GM19397 (cell line): ENCODE results near the gene FAM53C.
A peak's percentile ranks its signal among the peaks of the same experiment; 100 is the strongest.

Experiments used
- ATAC-seq: cut with Tn5 transposase; IDR thresholded peaks from one replicate; pipeline ENCODE4 v1.9.1; 2021; ENCODE audit warnings: mild to moderate bottlenecking, moderate library complexity; ENCODE audit not compliant: unreplicated experiment

Gene FAM53C

GRCh38 chr5:138350563-138350890, 12.5 kb downstream of the FAM53C start:
- ATAC-seq: no peak

DNA sequence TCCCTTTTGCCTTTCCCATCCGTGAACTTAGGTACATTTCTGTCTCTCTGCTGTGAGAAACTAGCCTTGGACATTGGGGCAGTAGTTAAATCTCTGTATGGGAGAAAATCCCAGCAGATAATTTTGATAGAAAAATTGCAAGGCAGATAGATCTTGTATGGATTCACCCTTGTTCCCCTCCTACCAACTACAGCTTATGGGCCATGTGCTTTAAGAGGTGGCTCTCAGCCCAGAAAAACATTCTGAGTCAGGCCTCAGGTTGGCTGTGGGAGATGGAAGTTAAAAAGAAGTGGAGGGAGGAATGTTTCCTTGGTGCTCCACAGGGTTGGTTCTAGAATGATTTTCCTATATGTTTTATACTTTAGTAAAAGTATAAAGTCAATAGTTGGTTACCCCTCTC, 13.0 kb downstream of the FAM53C start:
- ATAC-seq: no peak

DNA sequence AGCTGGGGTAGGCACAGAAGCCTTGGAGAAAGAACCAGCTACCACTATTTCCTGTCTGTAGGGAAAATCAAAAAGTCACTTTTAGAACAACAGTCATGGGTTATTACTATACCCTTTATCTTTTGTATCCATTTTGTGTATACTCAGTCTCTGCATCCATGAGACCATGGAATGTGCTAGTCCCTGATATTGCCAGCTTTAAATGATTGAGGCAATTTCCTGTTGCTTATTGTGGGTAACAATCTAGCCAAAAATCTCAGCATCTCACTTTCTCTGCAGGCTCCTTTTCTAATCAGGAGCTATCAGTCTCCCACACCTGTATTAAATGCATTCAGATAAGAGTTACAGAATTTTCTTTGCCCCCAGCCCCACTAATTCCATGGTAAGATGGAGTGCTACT, 13.5 kb downstream of the FAM53C start:
- no peak for ATAC-seq

DNA sequence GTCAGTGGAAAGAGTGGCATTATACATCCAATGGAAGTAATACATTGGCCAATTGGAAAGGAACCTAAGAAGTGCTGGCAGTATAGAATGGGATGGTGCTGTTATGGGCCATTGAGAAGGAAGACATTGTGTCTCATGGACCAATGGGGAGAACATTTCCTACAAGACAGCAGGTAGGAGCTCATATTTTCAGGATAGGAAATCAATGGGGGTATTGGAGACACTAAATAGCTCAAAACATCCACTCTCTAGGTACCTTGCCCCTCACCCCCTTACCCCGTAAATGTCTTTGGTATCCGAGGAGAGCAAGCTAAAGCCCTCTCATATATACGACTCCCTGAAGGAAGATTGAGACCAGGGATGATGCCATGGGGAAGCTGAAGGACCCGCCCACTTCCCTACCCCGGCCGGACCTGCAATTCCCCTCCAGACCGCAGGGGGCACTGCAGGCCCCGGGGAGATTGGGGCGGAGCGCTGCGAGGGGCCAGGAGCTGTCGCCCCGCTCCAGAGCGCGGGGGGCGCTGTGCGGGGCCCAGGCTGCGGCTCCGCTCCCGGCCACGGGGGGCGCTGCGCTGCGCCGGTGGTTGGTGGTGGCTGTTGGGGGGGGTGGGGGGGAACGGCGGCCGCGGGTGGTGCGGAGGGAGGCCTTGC, 14.1 kb downstream of the FAM53C start, which contains the start of gene KDM3B:
Gene KDM3B (plus strand): TSS at position 615 of the 651 bp plus-strand sequence. CDS start 111 bp downstream, outside the sequence.
- peak; percentile 67 for ATAC-seq

DNA sequence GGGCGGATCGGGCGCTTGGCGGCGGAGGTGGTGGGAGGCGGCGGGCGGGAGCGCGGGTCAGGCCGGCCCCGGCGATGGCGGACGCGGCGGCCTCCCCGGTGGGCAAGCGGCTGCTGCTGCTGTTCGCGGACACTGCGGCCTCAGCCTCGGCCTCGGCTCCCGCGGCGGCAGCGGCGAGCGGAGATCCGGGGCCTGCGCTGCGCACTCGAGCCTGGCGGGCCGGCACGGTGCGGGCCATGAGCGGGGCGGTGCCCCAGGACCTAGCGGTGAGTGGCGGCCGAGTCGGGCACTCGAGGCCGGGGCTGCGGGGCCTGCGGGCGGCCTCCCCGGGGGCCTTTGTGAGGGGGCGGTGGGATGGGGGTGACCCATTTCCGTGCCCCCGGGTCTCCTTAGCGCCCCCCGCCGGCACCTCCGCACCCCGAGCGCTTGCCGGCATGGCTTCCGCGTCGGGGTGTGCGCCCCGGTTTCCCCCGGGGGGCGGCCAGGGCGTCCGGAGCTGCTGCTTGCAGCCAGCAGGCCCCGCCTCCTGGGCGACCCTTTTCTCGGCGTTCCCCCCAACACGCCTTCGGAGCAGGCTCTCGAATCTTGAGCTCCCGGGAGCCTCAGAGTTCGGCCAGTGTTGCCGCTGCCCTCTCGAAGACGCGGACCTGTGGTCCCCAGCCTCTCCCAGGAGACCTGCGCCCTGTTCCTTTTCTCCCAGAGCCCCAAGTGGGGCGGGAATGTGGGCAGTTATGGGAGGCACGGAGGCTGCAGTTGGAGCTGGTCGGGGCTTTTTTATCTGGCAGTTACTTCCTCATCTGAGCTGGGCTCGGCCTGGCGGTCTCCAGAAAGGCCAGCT, 14.9 kb downstream of the FAM53C start:
- peak; percentile 42 for ATAC-seq

GRCh38 chr5:138353560-138354080, 15.6 kb downstream of the FAM53C start:
- ATAC-seq: no peak

DNA sequence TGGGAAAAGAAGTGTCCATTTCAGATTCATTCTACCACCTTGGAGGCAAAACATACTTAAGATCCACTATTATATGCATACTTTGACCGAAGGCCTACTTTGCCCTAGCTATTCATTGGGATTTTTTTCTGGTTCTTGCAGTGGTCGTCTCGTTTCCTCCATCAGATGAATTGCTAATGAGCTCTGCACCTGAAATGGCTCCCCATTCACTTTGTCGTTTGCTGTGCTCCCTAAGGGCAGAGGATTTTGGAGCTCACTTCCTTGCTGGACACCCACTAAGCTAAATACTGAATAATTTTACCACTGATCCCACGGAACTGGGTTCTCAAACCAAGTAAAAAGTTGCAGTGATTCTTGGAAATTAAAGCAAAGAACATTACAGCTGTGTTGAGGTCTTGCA, 16.3 kb downstream of the FAM53C start:
- no peak for ATAC-seq

GRCh38 chr5:138354926-138355378, 16.9 kb downstream of the FAM53C start:
- peak; percentile 27 for ATAC-seq

DNA sequence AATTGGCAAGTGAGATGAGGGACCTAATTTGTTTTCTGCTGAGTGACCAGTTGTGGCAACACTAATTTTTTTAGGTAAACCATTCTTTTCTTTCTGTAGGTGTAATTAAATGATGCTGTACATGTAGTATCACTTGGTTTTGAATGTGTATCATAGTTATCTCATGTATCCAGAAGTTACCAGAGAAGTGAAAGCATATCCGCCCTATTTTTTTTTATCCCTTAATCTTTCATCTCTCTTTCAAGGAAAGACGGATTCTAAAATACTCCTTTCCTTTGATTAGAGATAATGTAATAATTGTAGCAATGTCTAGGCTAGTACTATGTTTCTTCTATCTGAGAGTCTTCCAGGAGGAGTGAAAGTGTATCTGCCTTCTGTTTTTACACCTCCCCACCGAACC, 21.6 kb downstream of the FAM53C start:
- ATAC-seq: no peak

GRCh38 chr5:138360941-138361452, 22.9 kb downstream of the FAM53C start:
- ATAC-seq: no peak

- ATAC-seq: no peak
These were observed 26.5 kb downstream of the FAM53C start for GRCh38 chr5:138364576-138364975.

GRCh38 chr5:138366632-138367382, 28.7 kb downstream of the FAM53C start:
- no peak for ATAC-seq

DNA sequence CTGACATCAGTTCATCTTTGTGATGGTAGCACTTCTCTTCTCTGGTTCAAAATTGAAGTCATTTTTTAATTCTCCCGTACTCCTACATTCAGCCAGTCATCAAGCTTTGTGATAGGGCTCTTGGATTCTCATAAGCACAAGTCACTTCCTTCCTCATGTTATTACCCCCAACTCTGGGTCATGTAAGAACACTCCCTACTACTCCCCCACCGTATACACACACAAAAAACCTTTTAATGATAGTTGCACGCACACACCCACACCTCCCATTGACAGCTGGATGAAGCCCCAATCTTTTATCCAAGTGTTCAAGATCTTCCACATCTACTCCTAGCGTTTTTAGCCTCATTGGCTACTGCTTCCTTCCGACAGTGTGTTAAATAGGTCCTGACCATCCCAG, 31.2 kb downstream of the FAM53C start:
- no peak for ATAC-seq

GRCh38 chr5:138369706-138370105, 31.6 kb downstream of the FAM53C start:
- ATAC-seq: no peak

- ATAC-seq: no peak
These were observed 32.5 kb downstream of the FAM53C start for GRCh38 chr5:138370537-138370936.

DNA sequence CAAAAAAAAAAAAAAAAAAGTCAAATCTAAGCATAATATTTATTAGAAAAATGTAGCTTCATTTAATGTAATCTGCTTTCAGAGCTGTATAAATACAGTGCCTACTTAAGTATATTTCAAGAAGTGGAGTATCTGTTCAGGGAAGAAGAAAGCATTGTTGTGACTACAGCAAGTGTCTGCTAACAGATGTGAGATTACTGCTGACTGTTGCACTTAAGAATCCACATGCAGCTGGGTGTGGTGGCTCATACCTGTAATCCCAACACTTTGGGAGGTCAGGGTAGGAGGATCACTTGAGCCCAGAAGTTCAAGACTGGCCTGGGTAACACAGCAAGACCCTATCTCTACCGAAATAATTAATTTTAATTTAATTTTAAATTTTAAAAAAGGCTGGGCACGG, 33.4 kb downstream of the FAM53C start:
- no peak for ATAC-seq

GRCh38 chr5:138372225-138372624, 34.2 kb downstream of the FAM53C start:
- no peak for ATAC-seq

GRCh38 chr5:138372653-138373052, 34.6 kb downstream of the FAM53C start:
- ATAC-seq: no peak

- no peak for ATAC-seq
These were observed 44.3 kb downstream of the FAM53C start for GRCh38 chr5:138382347-138382746.

- no peak for ATAC-seq
These were observed 47.6 kb downstream of the FAM53C start for GRCh38 chr5:138385660-138386059.

- no peak for ATAC-seq
These were observed 48.2 kb downstream of the FAM53C start for GRCh38 chr5:138386290-138386689.
